Neural progenitor cell (in vitro differentiated cells): ENCODE data around the gene OR6M1.

Experiments
- EZH2phosphoT487 ChIP-seq: fragments of 200-600 bp; sonication (generic); IDR thresholded peaks from 2 replicates; pipeline ENCODE4 v1.6.1; 2017; ENCODE audit warnings: antibody characterized with exemption
- TF ChIP-seq, protein P1 (sequence below): fragments of 200-600 bp; sonication (generic); IDR thresholded peaks from 2 replicates; pipeline ENCODE4 v1.5.1; 2017; ENCODE audit warnings: antibody characterized with exemption, mild to moderate bottlenecking

DNA sequence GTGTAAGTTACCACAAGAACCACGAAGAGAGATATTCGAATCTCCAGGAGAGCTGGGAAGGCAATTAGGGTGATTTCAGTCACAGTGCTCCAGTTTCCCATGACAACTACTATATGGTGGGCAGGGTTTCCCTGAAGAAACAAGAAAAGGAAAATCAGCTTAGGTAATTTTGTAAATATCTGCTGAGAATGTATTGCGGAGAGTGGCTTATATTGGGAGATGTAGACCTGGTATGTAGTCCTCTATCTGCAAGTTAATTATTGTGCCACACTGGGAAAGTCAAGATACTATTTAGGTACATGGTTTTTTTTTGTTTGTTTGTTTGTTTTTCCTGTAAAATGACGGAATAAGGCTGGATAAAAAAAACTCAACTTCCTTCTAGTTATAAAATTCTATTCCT, at the start of gene OR6M1:
- TF ChIP-seq EZH2phosphoT487: no peak
- TF ChIP-seq, protein P1, sequence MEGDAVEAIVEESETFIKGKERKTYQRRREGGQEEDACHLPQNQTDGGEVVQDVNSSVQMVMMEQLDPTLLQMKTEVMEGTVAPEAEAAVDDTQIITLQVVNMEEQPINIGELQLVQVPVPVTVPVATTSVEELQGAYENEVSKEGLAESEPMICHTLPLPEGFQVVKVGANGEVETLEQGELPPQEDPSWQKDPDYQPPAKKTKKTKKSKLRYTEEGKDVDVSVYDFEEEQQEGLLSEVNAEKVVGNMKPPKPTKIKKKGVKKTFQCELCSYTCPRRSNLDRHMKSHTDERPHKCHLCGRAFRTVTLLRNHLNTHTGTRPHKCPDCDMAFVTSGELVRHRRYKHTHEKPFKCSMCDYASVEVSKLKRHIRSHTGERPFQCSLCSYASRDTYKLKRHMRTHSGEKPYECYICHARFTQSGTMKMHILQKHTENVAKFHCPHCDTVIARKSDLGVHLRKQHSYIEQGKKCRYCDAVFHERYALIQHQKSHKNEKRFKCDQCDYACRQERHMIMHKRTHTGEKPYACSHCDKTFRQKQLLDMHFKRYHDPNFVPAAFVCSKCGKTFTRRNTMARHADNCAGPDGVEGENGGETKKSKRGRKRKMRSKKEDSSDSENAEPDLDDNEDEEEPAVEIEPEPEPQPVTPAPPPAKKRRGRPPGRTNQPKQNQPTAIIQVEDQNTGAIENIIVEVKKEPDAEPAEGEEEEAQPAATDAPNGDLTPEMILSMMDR: no peak
